HFFc6 (cell line): ENCODE data around the gene ZBTB14. TPM values are rescaled to one million over a fixed set of nuclear protein-coding genes. Genes with fewer than 3 reads are reported as not detected.

Experiments
- DNase-seq: peaks from one replicate; pipeline ENCODE4 v3.0.0-alpha.2; 2018
- H3K27ac Mint-ChIP-seq: 2 replicates; pipeline ENCODE4 v1.8.0; 2020; ENCODE audit warnings: mild to moderate bottlenecking, mixed read lengths
- H3K27me3 Mint-ChIP-seq: 2 replicates; pipeline ENCODE4 v1.8.0; 2021; ENCODE audit warnings: mild to moderate bottlenecking, moderate library complexity, mixed read lengths; ENCODE audit not compliant: insufficient read depth
- H3K36me3 Mint-ChIP-seq: 2 replicates; pipeline ENCODE4 v1.8.0; 2021; ENCODE audit warnings: low read depth, mixed read lengths
- H3K4me1 Mint-ChIP-seq: 2 replicates; pipeline ENCODE4 v1.8.0; 2020; ENCODE audit warnings: low read depth, mixed read lengths
- H3K4me3 Mint-ChIP-seq: 2 replicates; pipeline ENCODE4 v1.8.0; 2020; ENCODE audit warnings: mild to moderate bottlenecking, moderate library complexity, mixed read lengths
- H3K9me3 Mint-ChIP-seq: 2 replicates; pipeline ENCODE4 v1.8.0; 2020; ENCODE audit warnings: mild to moderate bottlenecking, mixed read lengths
- CTCF ChIP-seq: fragments of 200-600 bp; sonication (generic); IDR thresholded peaks from 2 replicates; pipeline ENCODE4 v1.5.0; 2021; ENCODE audit warnings: antibody characterized with exemption, mild to moderate bottlenecking
- total RNA-seq, 6 experiments: library from RNA; stranded (reverse); fragmentation: NEBNext Ultra II Directional; extraction: Animal tissue kit (Norgen Biotek cat#: 25700); gene quantifications; 2 replicates in 1 of 6; 3 replicates in 5 of 6; pipeline ENCODE4 v1.2.3, GENCODE V29; 2021

ZBTB14 gene
- total RNA-seq, 6 experiments from 2014 or later, result 5.9 to 6.6 (median 6.3) TPM

GRCh38 chr18:5251117-5251516 lies 44.4 kb downstream of the ZBTB14 start:
- Mint-ChIP-seq H3K36me3 (no peaks in the 10 kb centered on the region), H3K27ac (no peak overlapping the region), H3K27me3 (0 out of 2 replicates have a peak, but pooled peaks cover 3% of the 10 kb centered on the region), H3K4me1 (0 out of 2 replicates have a peak, but pooled peaks cover 12% of the 10 kb centered on the region), H3K9me3 (no peaks in the 10 kb centered on the region), H3K4me3 (peak overlapping the region; percentile 30; the same call in 1 of the 2 replicates)
- TF ChIP-seq CTCF, result no peak
- DNase-seq, result no peak

- Mint-ChIP-seq H3K4me3 (no peak overlapping the region), H3K36me3 (no peaks in the 10 kb centered on the region), H3K27ac (no peak overlapping the region), H3K27me3 (0 out of 2 replicates have a peak, but pooled peaks cover 3% of the 10 kb centered on the region), H3K4me1 (0 out of 2 replicates have a peak, but pooled peaks cover 12% of the 10 kb centered on the region), H3K9me3 (no peaks in the 10 kb centered on the region)
- DNase-seq, result no peak
- no peak for TF ChIP-seq CTCF
These were observed 44.9 kb downstream of the ZBTB14 start for GRCh38 chr18:5250603-5251002.

- DNase-seq, result no peak
- H3K27me3 Mint-ChIP-seq, result no peaks in the 10 kb centered on the region; the same call in 1 of the 2 replicates
- H3K9me3 Mint-ChIP-seq, result no peaks in the 10 kb centered on the region
- no peak for TF ChIP-seq CTCF
- no peak overlapping the region for H3K4me3 Mint-ChIP-seq
- H3K27ac Mint-ChIP-seq, result no peak overlapping the region
- peaks cover 9% of the 10 kb centered on the region for H3K4me1 Mint-ChIP-seq
- peaks cover 22% of the 10 kb centered on the region for H3K36me3 Mint-ChIP-seq
These were observed 50.6 kb downstream of the ZBTB14 start for GRCh38 chr18:5244941-5245340.

- no peak for DNase-seq
- H3K4me3 Mint-ChIP-seq, result peak overlapping the region; percentile 98
- H3K36me3 Mint-ChIP-seq, result peaks cover 24% of the 10 kb centered on the region
- H3K27me3 Mint-ChIP-seq, result no peaks in the 10 kb centered on the region; the same call in 1 of the 2 replicates
- H3K4me1 Mint-ChIP-seq, result peaks cover 36% of the 10 kb centered on the region
- no peaks in the 10 kb centered on the region for H3K9me3 Mint-ChIP-seq
- TF ChIP-seq CTCF, result no peak
- no peak overlapping the region; the same call in 1 of the 2 replicates for H3K27ac Mint-ChIP-seq
These were observed 56.1 kb downstream of the ZBTB14 start for GRCh38 chr18:5239447-5239846.

Other genes starting within 250 kb of the ZBTB14 start
- gene AKAIN1, start 98.5 kb downstream of the ZBTB14 start, total RNA-seq, result not detected
- 10 to 100 TPM in 2 of 6 experiments, 1 to 10 TPM in 4; 1.3 to 17.0 (median 1.8) TPM for gene EPB41L3, start 248.3 kb upstream of the ZBTB14 start, total RNA-seq